22Rv1 (cell line): ENCODE results near the gene GREB1L.

ENCODE experiments used
- H3K27ac ChIP-seq: fragments of 450-650 bp; 2 replicates; pipeline ENCODE4 v1.5.1; 2017
- CTCF ChIP-seq: fragments of 450-650 bp; IDR thresholded peaks from 2 replicates; pipeline ENCODE4 v1.5.1; 2017; ENCODE audit warnings: mild to moderate bottlenecking
- ZFX ChIP-seq: fragments of 450-650 bp; IDR thresholded peaks from 2 replicates; pipeline ENCODE4 v1.6.1; 2017; ENCODE audit warnings: antibody characterized with exemption, borderline replicate concordance

Gene GREB1L

GRCh38 chr18:21336846-21337245 is 94.8 kb downstream of the GREB1L start:
- no peak overlapping the region for H3K27ac ChIP-seq
- TF ChIP-seq ZFX, result no peak
- TF ChIP-seq CTCF, result no peak

- H3K27ac ChIP-seq, result no peak overlapping the region
- TF ChIP-seq CTCF (no peak), ZFX (no peak)
Observed at GRCh38 chr18:21341141-21341540, 99.1 kb downstream of the GREB1L start.

GRCh38 chr18:21342372-21342771 is 100.3 kb downstream of the GREB1L start:
- TF ChIP-seq CTCF (no peak), ZFX (no peak)

GRCh38 chr18:21344860-21345259 is 102.8 kb downstream of the GREB1L start:
- TF ChIP-seq CTCF (no peak), ZFX (no peak)
- no peak overlapping the region for H3K27ac ChIP-seq

More at GRCh38 chr18:21342372-21342771, 100.3 kb downstream of the GREB1L start:
- H3K27ac ChIP-seq, result no peak overlapping the region

- H3K27ac ChIP-seq, result no peak overlapping the region
- TF ChIP-seq ZFX, result no peak
- TF ChIP-seq CTCF, result no peak
Observed at GRCh38 chr18:21345840-21346239, 103.8 kb downstream of the GREB1L start.

GRCh38 chr18:21359746-21360145 is 117.7 kb downstream of the GREB1L start:
- TF ChIP-seq CTCF, result no peak
- TF ChIP-seq ZFX, result no peak
- no peak overlapping the region for H3K27ac ChIP-seq

GRCh38 chr18:21361307-21361880 is 119.4 kb downstream of the GREB1L start:
- TF ChIP-seq ZFX, result no peak
- no peak for TF ChIP-seq CTCF
- H3K27ac ChIP-seq, result no peak overlapping the region
